GM19240 (cell line): Measurements from ENCODE around the gene CASP3.
"Not testable (repeated sequence)": the region's sequence is repeated elsewhere in the genome, so short reads cannot be mapped to it uniquely, and the experiment has no call there.

Experiments
- DNase-seq: peaks from one replicate; pipeline ENCODE4 v3.0.0; 2011; ENCODE audit warnings: low spot score; ENCODE audit not compliant: insufficient read length

Gene CASP3

GRCh38 chr4:184664445-184665210 lies 15.4 kb upstream of the CASP3 start:
- DNase-seq, result no peak

GRCh38 chr4:184662236-184662635 lies 13.0 kb upstream of the CASP3 start:
- no peak for DNase-seq

DNA sequence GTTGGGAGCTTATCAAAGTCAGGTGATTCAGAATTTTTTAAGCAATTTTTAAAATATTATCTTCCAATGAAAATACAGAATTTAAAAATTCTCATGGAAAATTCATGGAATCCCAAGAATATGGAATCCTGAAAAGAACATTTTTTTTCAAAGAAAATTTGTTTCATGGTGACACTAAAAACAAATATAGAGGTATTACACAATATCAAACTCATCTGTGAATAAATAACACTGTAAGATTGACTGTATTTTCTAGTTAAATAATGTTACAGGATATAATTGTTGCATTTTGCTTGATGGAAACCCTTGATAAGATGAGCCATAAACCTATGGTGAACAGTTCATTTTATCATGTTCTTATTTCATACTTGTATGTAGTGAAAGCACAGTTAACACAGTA lies 11.7 kb upstream of the CASP3 start:
- no peak for DNase-seq

GRCh38 chr4:184657820-184658219 lies 8.6 kb upstream of the CASP3 start:
- not testable (repeated sequence) for DNase-seq

- DNase-seq, result no peak
Observed at GRCh38 chr4:184657144-184657543, 7.9 kb upstream of the CASP3 start.

DNA sequence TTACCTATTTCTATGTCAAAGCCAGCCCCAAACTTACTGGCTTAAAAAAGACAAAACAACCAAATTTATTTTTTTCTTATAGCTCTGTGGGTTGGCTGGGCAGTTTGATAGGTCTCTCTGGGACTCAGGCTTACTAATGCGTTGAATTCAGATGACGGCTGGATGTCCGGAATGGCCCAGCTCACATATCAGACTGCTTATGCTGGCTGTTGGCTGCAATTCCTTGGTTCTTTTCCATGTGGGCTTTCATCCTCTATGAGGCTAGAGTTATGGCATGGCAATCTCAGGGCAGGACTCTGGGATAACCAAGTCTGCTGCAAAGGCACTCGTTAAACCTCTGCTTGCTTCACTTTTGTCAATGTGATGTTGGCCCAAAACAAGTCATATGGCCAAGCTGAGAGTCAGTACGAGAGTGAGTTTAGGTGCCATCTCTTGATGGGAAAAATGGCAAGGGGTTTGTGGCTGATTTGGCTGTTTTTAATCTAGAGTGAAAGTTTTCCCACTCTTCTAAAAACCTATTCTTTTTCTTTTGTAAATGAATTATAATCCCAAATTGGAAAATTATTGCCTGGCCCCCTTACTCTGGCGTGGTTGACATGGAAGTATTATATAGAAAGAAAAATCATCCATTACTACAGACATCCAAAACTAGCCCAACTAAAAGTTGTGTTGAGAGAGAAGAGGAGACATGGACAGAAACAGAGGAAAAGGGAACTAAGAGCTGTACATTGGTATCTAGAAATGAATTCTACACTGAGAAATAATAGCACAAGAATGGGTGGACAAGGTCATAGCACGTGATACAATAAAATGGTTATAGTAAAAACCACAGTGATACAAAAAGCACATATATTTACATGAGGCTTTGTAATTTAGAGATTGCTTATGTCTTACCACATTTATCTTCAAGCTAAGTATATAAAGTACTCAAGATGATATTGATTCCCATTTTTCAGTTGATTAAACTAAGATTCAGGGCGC lies 6.9 kb upstream of the CASP3 start:
- no peak for DNase-seq

DNA sequence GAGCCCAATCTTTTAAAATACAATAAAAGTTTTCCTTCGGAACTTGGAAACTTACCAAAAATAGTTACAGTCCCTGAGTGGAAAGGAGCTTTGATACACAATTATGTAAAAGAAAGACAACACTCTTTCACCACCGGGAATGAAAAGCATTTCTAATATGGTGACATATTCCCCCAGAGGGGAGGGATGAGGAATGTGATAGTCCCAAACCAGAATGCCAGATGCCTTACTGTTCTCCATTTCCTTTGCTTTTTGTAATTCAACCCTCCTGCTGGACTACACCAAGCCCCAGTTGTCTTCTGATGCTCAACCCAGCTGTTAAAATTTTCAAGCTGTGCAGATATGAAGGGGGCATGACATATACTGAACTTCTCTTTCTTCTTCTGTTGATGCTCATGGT lies 4.4 kb upstream of the CASP3 start:
- no peak for DNase-seq

- DNase-seq, result not testable (repeated sequence)
Observed at GRCh38 chr4:184652681-184653080, 3.4 kb upstream of the CASP3 start.

DNA sequence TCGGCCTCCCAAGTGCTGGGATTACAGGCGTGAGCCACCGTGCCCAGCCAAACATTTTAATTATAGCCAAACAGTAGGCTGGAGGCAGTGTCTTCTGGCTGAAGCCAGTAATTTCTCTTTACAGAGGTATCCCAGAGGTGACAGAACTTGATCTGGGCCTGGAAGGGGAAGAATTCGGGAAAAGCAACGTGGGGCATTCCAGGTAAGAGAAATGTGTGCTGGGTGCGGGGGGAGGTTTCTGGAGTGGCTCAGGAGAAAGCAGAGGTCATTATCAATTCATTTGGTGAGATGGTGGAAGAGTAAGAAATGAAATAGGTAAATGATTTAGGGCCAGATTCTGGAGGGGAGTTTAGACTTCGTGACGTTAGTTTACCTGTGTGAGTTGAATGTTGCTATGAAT lies 2.7 kb upstream of the CASP3 start:
- DNase-seq, result no peak

DNA sequence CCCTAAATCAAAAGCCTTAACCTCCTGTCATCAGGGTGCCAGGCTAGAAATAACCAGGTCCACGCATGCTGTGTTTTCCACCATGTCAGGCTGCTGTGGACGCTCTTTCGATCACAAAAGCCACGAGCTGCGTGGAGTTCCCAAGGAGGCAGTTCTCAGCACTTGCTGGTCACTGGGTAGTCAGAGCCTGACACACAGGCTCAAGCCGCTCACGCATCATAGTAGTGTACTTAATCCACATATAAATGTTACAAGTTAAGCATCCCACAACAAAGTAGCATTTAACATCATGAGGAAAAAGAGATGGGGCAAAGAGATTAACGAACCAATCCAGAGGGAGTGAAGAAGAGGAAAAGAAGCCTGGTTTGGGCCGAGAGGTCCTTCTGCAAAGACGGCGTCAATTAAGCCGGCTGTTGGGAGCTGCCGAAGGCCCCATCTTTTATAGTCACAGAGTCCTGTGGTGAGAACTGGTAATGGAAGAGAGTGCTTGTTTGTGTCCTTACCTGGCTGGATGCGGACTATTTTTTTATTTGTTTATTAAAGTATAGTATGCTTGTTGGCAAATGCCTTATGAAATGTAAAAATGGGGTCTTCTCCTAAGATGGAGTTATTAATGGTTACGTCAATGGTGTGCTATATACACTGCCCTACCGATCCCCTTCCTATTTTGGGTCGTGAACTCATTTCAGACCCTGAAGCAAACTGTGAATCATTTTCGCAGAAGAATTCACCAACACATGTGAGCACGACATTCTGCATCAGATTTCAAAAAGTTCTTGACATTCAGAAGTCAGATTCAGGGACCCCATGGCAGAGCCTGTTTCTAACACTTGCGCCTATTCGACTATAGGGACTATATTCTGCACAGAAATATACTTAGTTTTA lies 966 bp upstream of the CASP3 start:
- no peak for DNase-seq

DNA sequence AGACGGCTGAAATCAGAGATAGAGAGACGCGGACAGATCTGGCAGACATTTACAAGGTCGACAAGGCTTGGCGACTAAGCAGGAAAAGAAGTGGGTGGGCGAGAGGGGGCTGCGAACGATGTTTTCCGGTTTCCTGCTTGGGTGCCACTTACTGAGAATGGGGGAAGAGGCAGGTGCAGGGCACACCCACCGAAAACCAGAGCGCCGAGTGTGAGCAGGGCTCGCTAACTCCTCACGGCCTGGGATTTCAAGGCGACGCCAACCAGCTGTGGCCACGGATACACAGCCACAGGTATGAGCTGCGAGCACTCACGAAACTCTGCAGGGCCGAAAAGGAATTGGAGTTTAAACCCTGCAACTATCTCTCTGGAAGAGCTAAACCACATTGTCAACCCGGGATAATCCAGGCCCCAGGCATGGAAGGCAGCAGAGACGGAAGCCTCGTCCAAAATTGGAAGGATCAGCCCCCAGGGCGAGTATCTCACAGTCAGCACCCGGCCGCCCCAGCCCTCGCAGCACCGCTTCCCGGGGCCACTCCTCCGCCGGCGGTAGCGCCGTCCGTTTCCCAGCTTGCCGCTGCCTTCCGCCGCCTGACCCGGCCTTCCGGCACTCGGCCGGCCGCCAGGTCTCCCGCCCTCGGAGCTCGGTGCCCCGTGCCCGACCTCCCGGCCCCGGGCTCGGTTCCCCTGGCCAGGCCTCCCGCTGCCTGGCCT lies 778 bp downstream of the CASP3 start:
- no peak for DNase-seq

- DNase-seq, result no peak
Observed at GRCh38 chr4:184648054-184648312, 1.3 kb downstream of the CASP3 start.

GRCh38 chr4:184647266-184648053 lies 1.8 kb downstream of the CASP3 start:
- DNase-seq, result no peak

GRCh38 chr4:184645904-184646610 lies 3.2 kb downstream of the CASP3 start:
- no peak for DNase-seq

- DNase-seq, result no peak
Observed at GRCh38 chr4:184644553-184645307, 4.5 kb downstream of the CASP3 start.

GRCh38 chr4:184643731-184644130 lies 5.5 kb downstream of the CASP3 start:
- no peak for DNase-seq

DNA sequence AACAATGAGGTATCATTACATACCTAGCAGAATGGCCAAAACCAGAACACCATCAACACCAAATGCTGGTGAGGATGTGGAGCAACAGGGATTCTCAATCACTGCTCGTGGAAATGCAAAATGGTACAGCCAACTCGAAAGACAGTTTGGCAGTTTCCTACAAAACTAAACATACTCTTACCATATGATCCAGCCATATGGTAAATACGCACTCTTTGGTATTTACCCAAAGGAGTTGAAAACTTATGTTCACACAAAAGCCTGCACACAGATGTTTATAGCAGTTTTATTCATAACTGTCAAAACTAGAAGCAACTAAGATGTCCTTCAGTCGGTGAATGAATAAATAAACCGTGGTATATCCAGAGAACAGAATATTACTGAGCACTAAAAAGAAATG lies 7.8 kb downstream of the CASP3 start:
- DNase-seq, result no peak

GRCh38 chr4:184641022-184641421 lies 8.2 kb downstream of the CASP3 start:
- no peak for DNase-seq

GRCh38 chr4:184636897-184637296 lies 12.3 kb downstream of the CASP3 start:
- no peak for DNase-seq
